Effector CD4-positive, alpha-beta T cell (primary cell): ENCODE data around the gene CXCL14.

ENCODE experiments used
- DNase-seq: peaks from one replicate; pipeline ENCODE4 v3.0.0-alpha.2; 2020

CXCL14 gene

GRCh38 chr5:135596157-135596763, 17.5 kb upstream of the CXCL14 start:
- no peak for DNase-seq

GRCh38 chr5:135594416-135594960, 15.7 kb upstream of the CXCL14 start:
- DNase-seq, result no peak

GRCh38 chr5:135593886-135594285, 15.1 kb upstream of the CXCL14 start:
- DNase-seq, result no peak

- DNase-seq, result no peak
These were observed 14.3 kb upstream of the CXCL14 start for GRCh38 chr5:135593141-135593540.

- no peak for DNase-seq
These were observed 13.7 kb upstream of the CXCL14 start for GRCh38 chr5:135592312-135593045.

GRCh38 chr5:135591277-135591676, 12.5 kb upstream of the CXCL14 start:
- no peak for DNase-seq

- no peak for DNase-seq
These were observed 10.4 kb upstream of the CXCL14 start for GRCh38 chr5:135589152-135589551.

GRCh38 chr5:135587721-135588663, 9.2 kb upstream of the CXCL14 start:
- DNase-seq, result no peak

- DNase-seq, result no peak
These were observed 6.1 kb upstream of the CXCL14 start for GRCh38 chr5:135584918-135585317.

- no peak for DNase-seq
These were observed 5.5 kb upstream of the CXCL14 start for GRCh38 chr5:135584276-135584675.

- no peak for DNase-seq
These were observed 3.4 kb upstream of the CXCL14 start for GRCh38 chr5:135582099-135582781.

GRCh38 chr5:135578305-135578684, 496 bp downstream of the CXCL14 start:
- DNase-seq, result no peak

GRCh38 chr5:135577421-135577820, 1.4 kb downstream of the CXCL14 start:
- DNase-seq, result no peak

- no peak for DNase-seq
These were observed 2.7 kb downstream of the CXCL14 start for GRCh38 chr5:135576075-135576599.

- no peak for DNase-seq
These were observed 4.3 kb downstream of the CXCL14 start for GRCh38 chr5:135574493-135574892.

- no peak for DNase-seq
These were observed 6.9 kb downstream of the CXCL14 start for GRCh38 chr5:135571902-135572301.

GRCh38 chr5:135571066-135571609, 7.7 kb downstream of the CXCL14 start:
- DNase-seq, result no peak

- DNase-seq, result no peak
These were observed 8.4 kb downstream of the CXCL14 start for GRCh38 chr5:135570453-135570764.

GRCh38 chr5:135569755-135570452, 8.9 kb downstream of the CXCL14 start:
- DNase-seq, result no peak

- no peak for DNase-seq
These were observed 9.8 kb downstream of the CXCL14 start for GRCh38 chr5:135568923-135569360.

- DNase-seq, result no peak
These were observed 10.5 kb downstream of the CXCL14 start for GRCh38 chr5:135568246-135568645.

GRCh38 chr5:135567661-135568060, 11.1 kb downstream of the CXCL14 start:
- no peak for DNase-seq
